DND-41 (cell line): ENCODE measurements around the gene SLC4A2.

Source experiments
- ATAC-seq: fragments of 200-7000 bp; cut with Tn5 transposase; 3 replicates; pipeline ENCODE4 v1.9.1; 2021; ENCODE audit warnings: low read depth; ENCODE audit not compliant: insufficient read depth
- DNase-seq: peaks from one replicate; pipeline ENCODE4 v3.0.0-alpha.2; 2020
- H2AFZ ChIP-seq: 2 replicates; pipeline ENCODE4 v1.6.0; 2012; ENCODE audit warnings: low read depth, low read length
- H3K27ac ChIP-seq: 2 replicates; pipeline ENCODE4 v1.5.1; 2012; ENCODE audit warnings: low read length, inconsistent platforms
- H3K27me3 ChIP-seq: fragments of 200-600 bp; sonication (generic); 2 replicates; pipeline ENCODE4 v1.6.0; 2012; ENCODE audit warnings: low read length, mild to moderate bottlenecking, inconsistent platforms; ENCODE audit not compliant: insufficient read depth, poor library complexity
- H3K36me3 ChIP-seq: 2 replicates; pipeline ENCODE4 v1.5.1; 2012; ENCODE audit warnings: low read length, inconsistent platforms; ENCODE audit not compliant: insufficient read depth
- H3K4me1 ChIP-seq: 2 replicates; pipeline ENCODE4 v1.5.1; 2012; ENCODE audit warnings: mild to moderate bottlenecking, low read length; ENCODE audit not compliant: insufficient read depth
- H3K4me2 ChIP-seq: 2 replicates; pipeline ENCODE4 v1.6.0; 2012; ENCODE audit warnings: mild to moderate bottlenecking, moderate library complexity, low read length, inconsistent platforms; ENCODE audit not compliant: insufficient read depth
- H3K4me3 ChIP-seq, 2 experiments: fragments of 200-600 bp in 1 of 2; shearing (Covaris generic) in 1 of 2; 2 replicates each; pipeline ENCODE4 v1.5.1; 2012 to 2016; ENCODE audit warnings: inconsistent platforms in 2 of 2, low read length in 2 of 2, mild to moderate bottlenecking in 2 of 2, low read depth in 1 of 2, moderate library complexity in 1 of 2
- H3K79me2 ChIP-seq: 2 replicates; pipeline ENCODE4 v1.6.0; 2012; ENCODE audit warnings: low read length, inconsistent platforms; ENCODE audit not compliant: insufficient read depth
- H3K9ac ChIP-seq: 2 replicates; pipeline ENCODE4 v1.6.0; 2012; ENCODE audit warnings: low read depth, mild to moderate bottlenecking, inconsistent platforms, low read length, moderate library complexity
- H3K9me3 ChIP-seq: 2 replicates; pipeline ENCODE4 v1.5.1; 2012; ENCODE audit warnings: low read length, moderate library complexity, mild to moderate bottlenecking, inconsistent platforms; ENCODE audit not compliant: insufficient read depth, severe bottlenecking
- H4K20me1 ChIP-seq: 2 replicates; pipeline ENCODE4 v1.6.0; 2012; ENCODE audit warnings: low read length; ENCODE audit not compliant: insufficient read depth
- CTCF ChIP-seq: IDR thresholded peaks from 2 replicates; pipeline ENCODE4 v1.5.1; 2012; ENCODE audit warnings: borderline replicate concordance, low read length, moderate library complexity, mild to moderate bottlenecking; ENCODE audit not compliant: poor library complexity, severe bottlenecking; ENCODE audit errors: extremely low read depth
- EZH2 ChIP-seq: IDR thresholded peaks from 3 replicates; pipeline ENCODE4 v1.6.1; 2012; ENCODE audit warnings: borderline replicate concordance, low read depth, mild to moderate bottlenecking, moderate library complexity, low read length, inconsistent platforms; ENCODE audit not compliant: severe bottlenecking

The SLC4A2 gene

GRCh38 chr7:151028131-151028947 lies 31.1 kb upstream of the SLC4A2 start, which contains the start of gene ABCB8:
TSS of gene ABCB8 (plus strand) at chr7:151028450. CDS start at chr7:151028516, 66 bp downstream.
- H4K20me1 ChIP-seq = 0 out of 2 replicates have a peak, but pooled peaks cover 5% of the 10 kb centered on the region
- peaks cover 27% of the 10 kb centered on the region for H3K79me2 ChIP-seq
- ATAC-seq (peak; percentile 97), DNase-seq (peak; percentile 99)
- H3K4me1 ChIP-seq = peaks cover 24% of the 10 kb centered on the region
- TF ChIP-seq CTCF (peak; percentile 51), EZH2 (no peak)
- no peaks in the 10 kb centered on the region for H3K9me3 ChIP-seq
- peaks cover 3% of the 10 kb centered on the region for H3K27me3 ChIP-seq
- H3K4me3 ChIP-seq = peak within 1 kb of the TSS; percentile 54 to 69
- H3K9ac ChIP-seq = peak within 1 kb of the TSS; percentile 63
- H3K4me2 ChIP-seq = peak within 1 kb of the TSS; percentile 80
- peaks cover 12% of the 10 kb centered on the region for H3K36me3 ChIP-seq
- peak within 1 kb of the TSS; percentile 91 for H2AFZ ChIP-seq
- peak within 1 kb of the TSS; percentile 70 for H3K27ac ChIP-seq

- TF ChIP-seq CTCF = no peak
- TF ChIP-seq EZH2 = no peak
- Histone ChIP-seq H3K4me2 (peak overlapping the region; percentile 80), H2AFZ (peak overlapping the region; percentile 86), H3K4me3 (peak overlapping the region; percentile 54 to 69), H3K36me3 (peaks cover 18% of the 10 kb centered on the region), H3K27ac (peak overlapping the region; percentile 64), H3K9ac (peak overlapping the region; percentile 63), H3K4me1 (peaks cover 24% of the 10 kb centered on the region), H4K20me1 (0 out of 2 replicates have a peak, but pooled peaks cover 9% of the 10 kb centered on the region), H3K27me3 (peaks cover 3% of the 10 kb centered on the region), H3K9me3 (no peaks in the 10 kb centered on the region), H3K79me2 (peaks cover 27% of the 10 kb centered on the region)
- no peak for ATAC-seq
- DNase-seq = no peak
Observed at GRCh38 chr7:151028948-151029501, 30.4 kb upstream of the SLC4A2 start.

- Histone ChIP-seq H3K4me1 (peaks cover 24% of the 10 kb centered on the region), H3K27ac (no peak overlapping the region), H4K20me1 (0 out of 2 replicates have a peak, but pooled peaks cover 11% of the 10 kb centered on the region), H3K4me3 (no peak overlapping the region), H3K4me2 (no peak overlapping the region), H3K9me3 (no peaks in the 10 kb centered on the region), H2AFZ (no peak overlapping the region), H3K9ac (no peak overlapping the region), H3K79me2 (peaks cover 27% of the 10 kb centered on the region), H3K36me3 (peaks cover 37% of the 10 kb centered on the region), H3K27me3 (peaks cover 1% of the 10 kb centered on the region)
- no peak for ATAC-seq
- DNase-seq = no peak
- TF ChIP-seq EZH2 (no peak), CTCF (no peak)
Observed at GRCh38 chr7:151031011-151031410, 28.4 kb upstream of the SLC4A2 start.
